Measurements from ENCODE around the gene SCD. TPM values are rescaled to one million over a fixed set of nuclear protein-coding genes. Genes with fewer than 3 reads are reported as not detected.

SCD gene
- total RNA-seq, 1 donor from 2014 or later = 428 TPM

- Mint-ChIP-seq H3K27ac (ENCODE audit: unreplicated experiment) (no peak within 1 kb of the TSS), H3K4me1 (ENCODE audit: low read depth, unreplicated experiment) (no peaks in the 10 kb centered on the region)
Measured at GRCh38 chr10:100330079-100330478, 17.0 kb upstream of the SCD start, which contains the start of gene PKD2L1. TSS of gene PKD2L1 (minus strand) at chr10:100330228. CDS start at chr10:100330103, 125 bp downstream.

GRCh38 chr10:100333106-100333505, 13.9 kb upstream of the SCD start:
- Mint-ChIP-seq H3K27ac (ENCODE audit: unreplicated experiment) (no peak overlapping the region), H3K27me3 (ENCODE audit: low read depth, unreplicated experiment) (peaks cover 52% of the 10 kb centered on the region), H3K36me3 (ENCODE audit: low read depth, unreplicated experiment) (no peaks in the 10 kb centered on the region), H3K4me3 (ENCODE audit: unreplicated experiment) (no peak overlapping the region), H3K4me1 (ENCODE audit: low read depth, unreplicated experiment) (no peaks in the 10 kb centered on the region), H3K9me3 (ENCODE audit: unreplicated experiment) (no peaks in the 10 kb centered on the region)
- peaks cover 19% of the 10 kb centered on the region for H3K27me3 ChIP-seq (ENCODE audit: insufficient read depth, low read length)
- no peaks in the 10 kb centered on the region for H3K79me2 ChIP-seq (ENCODE audit: insufficient read depth, low read length)
- H3K27ac ChIP-seq (ENCODE audit: low read depth, low read length) = no peak overlapping the region
- H2AFZ ChIP-seq (ENCODE audit: low read depth, low read length) = no peak overlapping the region
- no peaks in the 10 kb centered on the region for H4K20me1 ChIP-seq (ENCODE audit: insufficient read depth, low read length)
- no peak for DNase-seq (ENCODE audit: low read depth)
- H3K36me3 ChIP-seq (ENCODE audit: insufficient read depth, low read length) = no peaks in the 10 kb centered on the region
- no peaks in the 10 kb centered on the region for H3K9me3 ChIP-seq (ENCODE audit: insufficient read depth, low read depth, low read length)
- H3K9ac ChIP-seq (ENCODE audit: low read length) = no peak overlapping the region
- TF ChIP-seq EZH2 (IDR thresholded peaks at IDR 0.05; ENCODE audit: insufficient read depth, low read length) (no peak), CTCF (IDR thresholded peaks at IDR 0.05; ENCODE audit: insufficient read depth, low read depth, low read length) (no peak)
- FAIRE-seq = no peak
- no peak overlapping the region for H3K4me2 ChIP-seq (ENCODE audit: low read length)
- no peak overlapping the region for H3K4me3 ChIP-seq (ENCODE audit: insufficient read depth, low read depth, low read length)
- H3K4me1 ChIP-seq (ENCODE audit: insufficient read depth, low read length) = no peaks in the 10 kb centered on the region

More at GRCh38 chr10:100330079-100330478, 17.0 kb upstream of the SCD start, which contains the start of gene PKD2L1:
- Histone ChIP-seq H3K4me3 (ENCODE audit: insufficient read depth, low read depth, low read length) (no peak within 1 kb of the TSS), H4K20me1 (ENCODE audit: insufficient read depth, low read length) (no peaks in the 10 kb centered on the region), H3K4me2 (ENCODE audit: low read length) (no peak within 1 kb of the TSS), H3K27me3 (ENCODE audit: insufficient read depth, low read length) (peaks cover 41% of the 10 kb centered on the region), H3K36me3 (ENCODE audit: insufficient read depth, low read length) (no peaks in the 10 kb centered on the region), H3K9me3 (ENCODE audit: insufficient read depth, low read depth, low read length) (no peaks in the 10 kb centered on the region), H3K9ac (ENCODE audit: low read length) (no peak within 1 kb of the TSS), H3K79me2 (ENCODE audit: insufficient read depth, low read length) (no peaks in the 10 kb centered on the region), H3K4me1 (ENCODE audit: insufficient read depth, low read length) (no peaks in the 10 kb centered on the region), H2AFZ (ENCODE audit: low read depth, low read length) (no peak within 1 kb of the TSS), H3K27ac (ENCODE audit: low read depth, low read length) (no peak within 1 kb of the TSS)
- FAIRE-seq = no peak
- Mint-ChIP-seq H3K4me3 (ENCODE audit: unreplicated experiment) (no peak within 1 kb of the TSS), H3K36me3 (ENCODE audit: low read depth, unreplicated experiment) (no peaks in the 10 kb centered on the region), H3K27me3 (ENCODE audit: low read depth, unreplicated experiment) (peaks cover 71% of the 10 kb centered on the region), H3K9me3 (ENCODE audit: unreplicated experiment) (no peaks in the 10 kb centered on the region)
- DNase-seq (ENCODE audit: low read depth) = no peak
- no peak for TF ChIP-seq EZH2 (IDR thresholded peaks at IDR 0.05; ENCODE audit: insufficient read depth, low read length)
- TF ChIP-seq CTCF (IDR thresholded peaks at IDR 0.05; ENCODE audit: insufficient read depth, low read depth, low read length) = no peak

GRCh38 chr10:100333661-100334440, 13.2 kb upstream of the SCD start:
- Histone ChIP-seq H3K9ac (ENCODE audit: low read length) (no peak overlapping the region), H3K27me3 (ENCODE audit: insufficient read depth, low read length) (peaks cover 19% of the 10 kb centered on the region), H3K9me3 (ENCODE audit: insufficient read depth, low read depth, low read length) (no peaks in the 10 kb centered on the region), H3K79me2 (ENCODE audit: insufficient read depth, low read length) (no peaks in the 10 kb centered on the region), H3K4me2 (ENCODE audit: low read length) (no peak overlapping the region), H3K4me3 (ENCODE audit: insufficient read depth, low read depth, low read length) (no peak overlapping the region), H4K20me1 (ENCODE audit: insufficient read depth, low read length) (no peaks in the 10 kb centered on the region), H3K27ac (ENCODE audit: low read depth, low read length) (no peak overlapping the region), H2AFZ (ENCODE audit: low read depth, low read length) (no peak overlapping the region), H3K4me1 (ENCODE audit: insufficient read depth, low read length) (no peaks in the 10 kb centered on the region), H3K36me3 (ENCODE audit: insufficient read depth, low read length) (no peaks in the 10 kb centered on the region)
- H3K4me1 Mint-ChIP-seq (ENCODE audit: low read depth, unreplicated experiment) = no peaks in the 10 kb centered on the region
- TF ChIP-seq EZH2 (IDR thresholded peaks at IDR 0.05; ENCODE audit: insufficient read depth, low read length) (no peak), CTCF (IDR thresholded peaks at IDR 0.05; ENCODE audit: insufficient read depth, low read depth, low read length) (no peak)
- peaks cover 48% of the 10 kb centered on the region for H3K27me3 Mint-ChIP-seq (ENCODE audit: low read depth, unreplicated experiment)
- DNase-seq (ENCODE audit: low read depth) (no peak), FAIRE-seq (no peak)
- H3K9me3 Mint-ChIP-seq (ENCODE audit: unreplicated experiment) = no peaks in the 10 kb centered on the region
- no peak overlapping the region for H3K27ac Mint-ChIP-seq (ENCODE audit: unreplicated experiment)
- H3K36me3 Mint-ChIP-seq (ENCODE audit: low read depth, unreplicated experiment) = no peaks in the 10 kb centered on the region
- no peak overlapping the region for H3K4me3 Mint-ChIP-seq (ENCODE audit: unreplicated experiment)
